GM18861 (cell line): ENCODE data around the gene ABCC3.

ENCODE experiments used
- ATAC-seq: cut with Tn5 transposase; IDR thresholded peaks from one replicate; pipeline ENCODE4 v1.9.1; 2021; ENCODE audit not compliant: unreplicated experiment

Gene ABCC3

DNA sequence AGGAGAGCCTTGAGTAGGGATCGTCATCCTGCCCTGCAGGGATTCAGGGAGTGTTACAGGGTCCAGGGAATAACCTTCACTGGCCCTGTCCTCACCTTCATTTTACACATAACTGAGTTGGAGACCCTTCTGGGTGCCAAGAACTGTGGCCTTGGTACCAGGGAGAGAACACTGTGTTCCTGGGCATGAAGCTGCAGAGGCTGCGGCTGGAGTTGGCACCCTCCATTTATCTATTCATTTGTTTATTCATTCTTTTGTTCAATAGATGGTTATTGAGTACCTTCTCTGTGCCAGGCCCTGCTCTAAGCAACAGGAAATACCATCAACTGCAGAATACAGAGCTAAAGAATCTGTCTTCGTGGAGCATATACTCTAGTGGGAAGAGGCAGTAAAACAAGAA lies 6.7 kb downstream of the ABCC3 start:
- no peak for ATAC-seq

DNA sequence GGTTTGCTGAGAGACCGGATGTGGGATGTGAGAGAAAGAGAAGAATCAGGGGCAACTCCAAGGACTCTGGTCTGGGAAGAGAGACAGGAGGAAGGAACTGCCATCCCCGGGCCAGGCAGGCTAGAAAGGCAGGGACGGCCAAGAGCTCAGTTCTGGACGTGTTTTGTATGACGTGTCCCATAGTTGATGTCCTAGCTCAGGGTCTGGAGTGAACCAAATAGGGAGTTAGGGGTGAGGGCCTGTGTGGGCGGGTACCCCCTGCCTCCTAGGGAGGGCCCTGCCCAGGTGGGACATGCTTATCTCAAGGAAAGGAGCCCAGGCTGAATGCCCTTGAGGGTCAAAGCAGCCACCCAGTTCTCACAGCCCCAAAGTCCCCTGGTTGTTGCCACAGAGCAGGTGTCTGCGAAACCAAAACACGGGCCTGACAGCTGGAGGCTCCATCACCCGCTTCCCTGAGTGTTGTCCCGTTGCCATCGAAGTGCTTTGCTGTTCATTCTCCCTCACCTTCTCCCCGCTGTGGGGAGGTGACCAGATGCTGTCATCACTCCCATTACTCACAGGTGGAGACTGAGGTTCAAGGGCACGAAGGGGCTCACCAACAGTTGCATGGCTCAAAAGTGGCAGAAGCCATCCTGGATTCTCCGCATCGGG lies 7.5 kb downstream of the ABCC3 start:
- ATAC-seq = no peak

DNA sequence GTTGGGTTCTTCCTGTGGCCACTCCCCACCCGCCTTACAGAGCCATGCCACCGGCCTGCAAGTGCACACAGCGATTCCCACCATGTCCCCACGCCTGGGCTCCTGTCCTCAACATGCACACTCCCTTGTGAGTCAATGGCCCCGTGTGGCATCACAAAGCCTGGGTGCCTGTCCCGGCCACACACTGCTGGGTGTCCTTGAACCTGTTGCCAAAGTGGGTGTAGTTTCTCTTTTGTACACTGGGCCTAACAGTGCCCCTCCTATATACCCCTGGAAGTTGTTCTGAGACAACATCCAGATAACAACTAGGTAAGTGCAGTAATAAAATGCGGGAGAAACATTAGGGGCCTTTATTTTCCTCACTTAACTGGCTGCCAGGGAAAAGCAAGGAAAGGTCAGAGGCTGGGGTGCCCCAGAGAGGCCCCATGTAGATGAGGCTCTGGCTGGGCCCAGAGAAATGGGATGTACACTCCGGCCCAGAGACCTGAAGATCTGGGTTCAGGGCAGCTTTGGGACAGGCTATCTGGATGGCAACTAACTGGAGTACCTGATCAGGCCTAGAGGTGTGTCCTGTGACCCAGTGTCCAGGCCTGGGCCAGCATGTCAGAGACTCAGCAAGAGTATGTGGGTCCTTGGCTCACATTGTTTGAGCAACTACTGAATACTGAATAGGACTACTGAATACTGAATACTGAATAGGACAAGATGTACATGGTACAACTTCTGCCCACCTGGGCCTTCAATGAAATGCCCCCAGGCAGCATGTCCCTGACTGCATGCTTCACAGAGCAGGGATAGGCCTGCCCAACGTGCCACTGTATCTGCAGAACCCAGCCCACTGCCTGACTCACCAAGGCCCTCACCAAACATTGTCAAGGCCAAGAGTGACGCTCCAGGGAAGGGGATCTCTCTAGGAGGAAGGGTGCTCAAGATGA lies 8.3 kb downstream of the ABCC3 start:
- no peak for ATAC-seq

DNA sequence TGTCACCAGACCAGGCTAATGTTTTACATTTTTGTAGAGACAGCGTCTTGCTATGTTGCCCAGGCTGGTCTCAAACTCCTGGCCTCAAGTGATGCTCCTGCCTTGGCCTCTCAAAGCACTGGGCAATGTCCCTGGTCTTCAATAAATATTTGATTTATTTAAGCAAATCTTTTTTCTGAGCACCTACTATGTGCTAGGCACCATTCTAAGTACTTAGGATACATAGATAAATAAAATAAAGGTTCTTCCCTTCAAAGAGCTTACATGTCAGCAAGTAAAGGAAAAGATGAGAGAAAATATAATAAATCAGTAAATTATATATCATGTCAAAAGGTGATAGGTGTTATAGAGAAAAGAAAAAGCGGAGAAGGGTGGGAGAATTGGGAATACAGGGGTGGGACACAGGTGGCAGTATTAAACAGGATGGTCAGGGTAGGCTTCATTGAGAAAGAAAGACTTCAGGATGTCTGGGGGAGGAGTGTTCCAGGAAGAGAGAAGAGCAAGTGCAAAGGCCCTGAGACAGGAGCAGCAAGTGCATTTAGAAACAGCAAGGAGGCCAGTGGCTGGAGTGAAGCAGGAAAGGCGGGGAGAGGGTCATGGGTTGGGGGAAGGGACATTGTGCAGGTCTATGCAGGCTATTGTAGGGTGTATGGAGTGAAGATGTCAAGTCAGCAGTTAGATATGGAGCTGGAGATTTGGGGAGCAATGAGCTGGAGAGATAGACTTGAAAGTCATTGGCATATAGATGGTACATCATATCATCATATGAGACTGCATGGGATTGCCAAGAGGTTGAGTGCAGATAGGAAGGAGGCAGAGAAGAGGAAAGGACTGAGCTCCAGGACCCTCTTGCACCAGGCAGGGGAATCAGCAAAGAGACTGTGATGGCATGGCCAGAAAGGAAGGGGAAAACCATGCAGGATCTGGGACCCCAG lies 11.3 kb downstream of the ABCC3 start:
- no peak for ATAC-seq

DNA sequence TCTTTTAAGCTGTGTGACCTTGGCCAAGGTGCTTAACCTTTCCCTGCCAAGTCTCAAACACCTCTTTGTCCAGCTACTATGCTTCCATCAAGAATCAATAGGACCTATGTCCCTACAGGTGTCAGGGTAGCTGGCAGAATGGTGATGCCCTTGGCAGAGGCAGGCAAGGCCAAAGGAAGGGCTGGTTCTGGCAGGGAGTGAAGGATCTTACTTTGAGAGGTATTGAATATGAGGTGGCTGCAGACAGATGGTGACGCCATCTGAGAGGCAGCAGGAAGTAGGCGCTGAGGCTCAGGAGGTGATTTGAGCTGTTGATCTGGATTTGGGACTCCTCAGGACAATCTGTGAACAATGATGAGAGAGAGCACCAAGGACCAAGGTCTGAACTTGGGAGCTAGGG lies 12.5 kb downstream of the ABCC3 start:
- no peak for ATAC-seq

DNA sequence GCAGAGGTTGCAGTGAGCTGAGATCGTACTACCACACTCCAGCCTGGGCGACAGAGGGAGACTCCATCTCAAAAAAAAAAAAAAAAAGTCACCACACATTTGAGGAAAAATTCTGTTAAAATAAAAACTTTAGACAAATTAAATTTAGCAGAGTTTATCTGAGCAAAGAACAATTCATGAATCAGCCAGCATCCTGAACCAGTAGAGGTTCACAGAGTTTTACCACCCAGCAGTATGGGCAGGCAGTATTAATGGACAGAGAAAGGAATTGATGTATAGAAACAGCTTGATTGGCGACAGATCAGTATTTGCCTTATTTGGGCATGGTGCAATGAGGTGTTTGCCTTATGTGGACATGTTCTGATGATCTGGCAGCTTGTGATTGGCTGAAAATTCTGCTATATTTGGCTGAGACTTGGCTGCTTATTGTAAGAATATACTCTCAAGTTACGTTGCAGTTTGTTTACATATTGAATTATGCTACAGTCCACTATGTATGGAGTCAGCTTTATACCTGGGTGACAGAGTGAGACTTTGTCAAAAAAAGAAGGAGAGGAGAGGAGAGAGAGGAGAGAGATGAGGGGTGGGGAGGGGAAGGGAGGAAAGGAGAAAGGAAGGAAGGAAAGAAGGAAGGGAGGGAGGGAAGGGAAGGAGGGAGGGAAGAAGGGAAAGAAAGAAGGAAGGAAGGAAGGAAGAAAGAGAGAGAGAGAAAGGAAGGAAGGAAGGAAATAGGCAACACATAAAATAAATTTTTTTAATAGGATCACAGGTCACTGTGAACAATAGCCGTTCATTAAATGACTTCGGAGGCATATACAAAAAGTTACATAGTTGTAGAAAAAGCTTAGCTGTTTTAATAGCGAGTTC lies 14.6 kb downstream of the ABCC3 start:
- no peak for ATAC-seq

DNA sequence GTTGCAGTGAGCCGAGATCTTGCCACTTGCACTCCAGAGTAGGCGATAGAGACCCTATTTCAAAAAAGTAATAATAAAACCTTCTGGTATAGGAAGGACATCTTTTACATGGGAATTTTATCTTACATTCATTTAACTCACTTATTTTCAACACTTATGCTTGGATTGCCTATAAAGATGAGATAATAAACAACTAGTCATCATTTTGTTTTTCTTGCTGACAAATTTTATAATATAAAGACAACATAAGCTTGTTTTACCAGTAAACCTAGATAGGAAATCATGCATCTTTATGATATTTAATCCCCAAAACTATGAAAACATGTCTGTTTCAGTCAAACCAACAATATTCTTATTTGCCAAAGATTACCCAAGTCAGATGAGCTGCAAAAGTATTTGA lies 17.0 kb downstream of the ABCC3 start:
- no peak for ATAC-seq

DNA sequence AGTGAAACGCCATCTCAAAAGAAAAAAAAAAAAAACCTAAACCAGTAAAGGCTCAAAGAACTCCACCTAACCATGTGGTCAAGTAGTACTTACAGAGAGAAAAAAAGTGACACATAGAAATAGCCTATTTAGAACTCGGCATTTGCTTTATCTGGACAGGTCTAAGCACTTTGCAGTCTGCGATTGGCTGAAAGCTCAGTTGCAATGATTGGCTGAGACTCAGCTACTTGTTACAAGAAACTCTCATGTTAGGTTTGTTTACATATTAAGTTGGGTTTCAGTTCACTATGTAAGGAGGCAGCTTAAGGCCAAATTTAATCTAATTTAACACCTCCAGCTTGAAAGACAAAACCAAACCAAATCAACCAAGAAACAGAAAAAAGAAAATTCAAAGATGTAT lies 19.1 kb downstream of the ABCC3 start:
- no peak for ATAC-seq

DNA sequence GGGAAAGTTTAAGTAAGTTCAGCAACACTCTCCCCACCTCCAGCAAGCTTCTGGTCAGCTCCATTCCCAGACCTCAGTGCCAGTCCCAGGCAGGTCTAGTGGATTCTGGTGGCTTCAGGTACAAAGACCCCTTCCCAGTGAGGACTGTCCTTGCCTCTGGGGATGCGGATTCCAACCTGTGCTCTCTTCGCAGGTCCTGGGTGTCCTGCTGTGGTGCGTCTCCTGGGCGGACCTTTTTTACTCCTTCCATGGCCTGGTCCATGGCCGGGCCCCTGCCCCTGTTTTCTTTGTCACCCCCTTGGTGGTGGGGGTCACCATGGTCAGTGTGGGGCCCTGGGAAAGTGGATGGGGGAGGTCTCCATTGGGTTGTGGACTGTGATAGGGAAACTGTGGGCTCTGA lies 21.8 kb downstream of the ABCC3 start:
- ATAC-seq = no peak

DNA sequence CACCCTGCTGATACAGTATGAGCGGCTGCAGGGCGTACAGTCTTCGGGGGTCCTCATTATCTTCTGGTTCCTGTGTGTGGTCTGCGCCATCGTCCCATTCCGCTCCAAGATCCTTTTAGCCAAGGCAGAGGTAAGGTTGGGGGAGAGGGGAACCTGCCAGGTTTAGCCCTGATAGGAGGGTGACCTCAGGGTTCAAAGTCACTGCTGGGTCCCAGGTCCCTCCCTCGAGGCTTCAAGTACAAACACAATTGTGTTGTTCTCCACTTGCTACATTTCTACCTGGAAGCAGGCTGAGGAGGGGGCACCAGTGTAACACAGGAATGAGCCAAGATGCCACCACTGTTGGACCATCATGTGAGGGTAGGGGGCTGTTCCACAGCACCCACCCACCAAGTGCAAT lies 22.4 kb downstream of the ABCC3 start:
- ATAC-seq = no peak

DNA sequence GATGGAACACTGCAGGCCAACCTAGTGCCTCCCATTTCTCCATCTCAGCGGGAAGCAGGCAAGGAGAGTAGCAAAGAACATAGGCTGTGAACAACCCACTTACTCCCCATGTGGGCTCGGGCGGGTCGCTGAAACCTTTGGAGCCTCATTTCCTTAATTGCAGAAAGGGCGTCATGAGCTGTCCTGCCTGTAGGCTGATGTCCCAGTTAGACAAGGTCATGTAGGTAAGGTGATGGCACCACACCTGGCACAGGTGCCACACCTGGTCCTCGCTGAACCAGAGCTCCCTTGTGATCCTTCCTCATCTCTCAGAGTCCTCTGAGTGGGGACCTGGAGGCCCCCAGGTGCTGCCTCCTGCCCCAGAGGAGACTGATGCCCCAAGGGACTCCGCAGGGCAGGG lies 22.9 kb downstream of the ABCC3 start:
- ATAC-seq = no peak

DNA sequence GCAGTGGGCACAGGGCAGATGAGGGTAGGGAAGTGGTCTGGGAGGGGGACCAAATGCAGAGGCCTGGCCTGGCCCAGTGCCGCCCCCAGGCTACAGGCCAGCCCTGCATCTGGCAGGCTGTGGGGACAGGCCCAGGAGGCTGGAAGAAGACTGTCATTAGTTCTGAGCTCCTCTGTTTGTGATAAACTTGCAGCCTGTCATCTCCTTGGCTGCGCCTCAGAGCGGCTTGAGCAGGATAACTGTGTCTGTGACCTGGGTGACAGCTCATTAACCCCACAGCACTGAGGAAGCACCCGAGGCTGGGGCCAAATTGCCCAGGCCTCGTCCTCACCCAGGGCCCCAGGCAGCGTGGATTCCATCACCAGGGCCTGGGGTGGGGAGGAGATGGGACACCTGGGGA lies 23.9 kb downstream of the ABCC3 start:
- no peak for ATAC-seq

DNA sequence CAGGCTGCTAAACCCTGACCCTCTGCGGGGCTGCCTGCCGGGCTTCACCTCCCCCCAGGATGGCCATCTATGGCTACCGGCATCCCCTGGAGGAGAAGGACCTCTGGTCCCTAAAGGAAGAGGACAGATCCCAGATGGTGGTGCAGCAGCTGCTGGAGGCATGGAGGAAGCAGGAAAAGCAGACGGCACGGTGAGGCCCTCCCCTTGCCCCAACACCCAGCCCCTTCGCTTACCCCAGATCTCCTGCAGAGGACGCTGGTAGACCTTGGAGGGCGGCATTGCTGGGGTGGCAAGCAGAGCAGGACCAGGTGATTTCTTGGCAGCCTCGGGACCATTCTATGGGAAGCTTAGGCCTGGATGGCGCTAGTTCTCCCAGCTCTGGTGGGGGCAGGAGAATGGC lies 24.5 kb downstream of the ABCC3 start:
- no peak for ATAC-seq

DNA sequence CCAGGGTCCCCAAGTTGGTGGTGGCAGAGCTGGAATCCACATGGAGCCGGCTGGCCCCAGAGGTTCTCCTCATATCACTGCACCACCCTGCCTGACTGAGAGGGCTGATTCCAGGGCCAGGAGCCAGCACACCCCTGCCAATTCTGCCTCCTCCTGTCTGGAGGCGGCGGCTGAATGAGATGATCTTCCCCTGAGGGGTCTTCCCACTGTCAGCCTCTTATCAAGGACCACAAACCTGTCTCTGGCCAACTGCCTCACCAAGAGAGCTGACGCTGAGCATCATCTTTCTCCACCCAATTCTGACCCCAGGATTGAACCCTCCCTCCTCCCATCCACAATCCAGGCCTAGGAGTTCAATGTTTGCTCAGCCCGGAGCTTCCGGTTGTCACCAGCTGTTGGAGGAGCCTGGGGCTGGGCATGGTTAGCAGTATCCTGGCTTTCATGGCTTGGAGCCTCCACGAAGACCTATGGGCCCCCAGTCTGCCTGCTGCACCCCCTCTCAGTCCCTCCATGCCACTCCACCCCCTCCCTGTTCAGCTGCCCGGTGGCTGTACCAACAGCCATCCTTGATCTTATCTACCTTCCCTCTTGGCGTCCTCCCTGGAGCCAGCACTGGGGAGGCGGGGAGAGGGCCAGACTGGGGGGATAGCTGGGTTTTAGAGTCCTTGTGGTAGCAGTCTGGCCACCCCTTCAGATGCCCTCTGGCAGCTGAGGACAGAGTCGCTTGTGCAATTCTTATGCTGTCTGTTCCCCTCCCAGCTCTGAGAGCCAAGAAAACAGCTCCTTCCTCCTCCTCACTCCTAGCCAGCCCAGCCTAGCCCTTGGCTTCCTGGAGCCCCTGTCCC lies 25.6 kb downstream of the ABCC3 start:
- ATAC-seq = no peak

DNA sequence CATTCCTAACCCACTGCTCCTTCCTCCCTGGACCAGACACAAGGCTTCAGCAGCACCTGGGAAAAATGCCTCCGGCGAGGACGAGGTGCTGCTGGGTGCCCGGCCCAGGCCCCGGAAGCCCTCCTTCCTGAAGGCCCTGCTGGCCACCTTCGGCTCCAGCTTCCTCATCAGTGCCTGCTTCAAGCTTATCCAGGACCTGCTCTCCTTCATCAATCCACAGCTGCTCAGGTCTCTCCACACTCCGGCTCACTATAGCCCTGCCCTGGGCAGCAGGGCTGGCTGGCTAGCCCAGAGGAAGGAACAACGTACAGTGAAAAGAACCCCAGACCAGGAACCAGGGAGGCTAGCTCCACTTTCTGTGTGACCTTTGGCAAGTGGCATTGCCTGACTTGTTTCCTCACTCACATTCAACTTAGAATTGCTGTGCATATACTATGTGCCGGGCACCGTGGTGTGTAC lies 26.2 kb downstream of the ABCC3 start:
- no peak for ATAC-seq

DNA sequence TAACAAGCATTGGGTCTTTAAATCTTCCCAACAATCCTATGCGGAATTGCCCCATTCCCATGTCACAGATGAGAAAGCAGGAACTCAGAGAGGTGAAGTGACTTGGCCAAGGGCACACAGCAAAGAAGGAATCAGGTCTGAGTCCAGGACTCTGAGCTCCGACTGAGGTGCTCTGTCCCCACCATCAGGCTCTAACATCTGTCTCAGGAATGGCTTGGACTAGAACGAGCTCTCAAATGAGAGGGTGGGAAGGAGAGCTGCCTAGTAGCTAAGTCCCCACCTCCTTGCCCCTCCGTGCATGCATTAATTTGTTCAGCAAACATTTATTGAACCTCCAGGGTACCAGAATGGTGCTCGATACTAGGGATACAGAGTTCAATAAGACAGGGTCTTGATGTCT lies 26.7 kb downstream of the ABCC3 start:
- no peak for ATAC-seq

DNA sequence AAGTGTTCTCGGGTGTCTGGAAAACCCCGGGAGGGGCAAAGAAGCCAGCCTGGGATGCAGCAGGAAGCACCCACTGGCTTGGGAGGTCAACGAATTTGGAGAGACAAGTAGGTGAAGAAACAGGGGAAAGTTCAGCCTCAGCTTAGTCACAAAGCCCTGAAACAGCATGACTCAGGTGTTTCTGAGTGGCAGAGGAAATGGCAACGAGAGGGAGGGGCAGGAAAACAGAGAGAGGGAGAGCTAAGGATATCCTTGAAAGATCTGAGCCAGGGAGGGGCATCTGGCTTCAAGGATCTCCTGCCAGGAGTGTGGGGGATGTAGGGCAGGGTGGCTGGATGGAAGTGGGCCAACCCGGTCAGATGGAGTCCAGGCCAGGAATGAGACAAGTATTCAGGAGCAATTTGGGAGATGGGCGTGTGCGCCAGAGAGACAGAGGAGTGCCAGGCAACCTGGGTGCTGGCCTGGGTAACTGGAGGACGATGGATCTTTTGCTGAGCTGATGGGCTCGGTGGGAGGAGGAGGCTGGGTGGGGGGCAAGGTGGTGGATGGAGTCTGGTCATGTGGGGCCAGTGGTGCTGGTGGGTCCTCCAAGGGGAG lies 27.2 kb downstream of the ABCC3 start:
- ATAC-seq = no peak

DNA sequence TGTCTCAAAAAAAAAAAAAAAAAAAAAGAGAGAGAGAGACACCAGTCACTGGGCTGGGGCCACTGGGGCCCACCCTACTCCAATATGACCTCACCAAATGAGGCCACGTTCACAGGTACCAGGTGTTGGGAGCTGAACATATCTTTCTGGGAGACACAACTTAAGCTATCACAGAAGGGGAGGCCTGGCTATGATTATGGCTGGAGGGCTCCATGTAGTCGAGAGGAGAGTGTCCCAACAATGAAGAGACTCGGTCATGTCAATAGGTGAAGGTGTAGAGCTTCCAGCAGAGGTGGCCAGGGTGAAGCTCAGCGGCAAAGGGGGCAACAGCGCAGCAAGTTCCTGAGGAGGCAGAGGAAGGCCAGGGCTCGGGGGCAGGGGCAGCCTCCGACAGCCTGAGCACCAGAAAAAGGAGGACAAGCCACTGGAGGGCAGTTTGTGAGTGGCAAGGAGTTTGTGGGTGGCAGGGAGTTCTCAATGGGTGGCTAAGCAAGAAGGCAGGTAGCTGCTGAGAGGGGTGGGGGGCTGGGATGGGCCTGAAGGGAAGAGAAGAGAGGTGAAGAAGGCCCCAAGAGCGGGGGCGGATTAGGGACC lies 28.0 kb downstream of the ABCC3 start:
- ATAC-seq = no peak
